HG02588 (cell line): ENCODE measurements around the gene TMEM214.
A peak's percentile ranks its signal among the peaks of the same experiment; 100 is the strongest.

ENCODE experiments used
- ATAC-seq: cut with Tn5 transposase; IDR thresholded peaks from one replicate; pipeline ENCODE4 v1.9.1; 2021; ENCODE audit warnings: mild to moderate bottlenecking, moderate library complexity; ENCODE audit not compliant: unreplicated experiment

The TMEM214 gene

GRCh38 chr2:27009716-27010115, 23.0 kb upstream of the TMEM214 start:
- ATAC-seq = no peak

DNA sequence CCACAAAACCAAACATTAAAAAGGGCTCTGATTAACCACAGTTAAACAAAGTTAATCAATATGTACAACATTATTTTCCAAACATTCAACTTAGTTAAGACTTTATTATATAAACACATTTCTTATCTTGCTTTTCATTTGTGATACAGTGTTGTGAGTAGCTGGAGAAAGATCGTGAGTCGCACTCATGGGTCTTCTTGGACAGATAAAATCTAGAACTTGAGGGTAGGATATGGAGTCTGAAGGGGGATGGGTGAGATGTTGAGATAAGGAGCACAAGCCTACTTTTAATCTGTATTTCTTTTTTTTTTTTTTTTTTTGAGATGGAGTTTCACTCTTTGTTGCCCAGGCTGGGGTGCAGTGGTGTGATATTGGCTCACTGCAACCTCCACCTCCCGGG, 22.6 kb upstream of the TMEM214 start:
- no peak for ATAC-seq

DNA sequence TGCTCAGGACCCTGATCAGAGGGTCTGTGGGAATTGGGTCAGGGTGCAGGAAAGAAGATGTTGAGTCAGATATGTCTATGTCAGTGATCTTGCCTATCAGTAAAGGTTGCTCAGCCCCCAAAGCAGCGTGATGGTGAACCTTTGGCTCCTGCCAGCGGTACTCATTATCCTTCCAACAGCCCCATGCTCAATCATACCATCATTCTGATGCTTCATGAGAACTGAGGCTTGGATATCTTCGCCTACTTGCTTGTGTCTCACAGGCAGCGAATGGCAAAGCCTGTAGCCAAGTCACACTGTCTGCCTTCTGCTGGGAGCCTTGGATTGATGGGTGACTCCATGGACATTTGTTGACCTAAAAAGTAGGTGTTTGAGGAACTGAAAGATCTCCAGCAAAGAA, 19.0 kb upstream of the TMEM214 start:
- no peak for ATAC-seq

GRCh38 chr2:27014771-27015433, 17.9 kb upstream of the TMEM214 start:
- no peak for ATAC-seq

GRCh38 chr2:27016801-27017325, 15.9 kb upstream of the TMEM214 start:
- no peak for ATAC-seq

DNA sequence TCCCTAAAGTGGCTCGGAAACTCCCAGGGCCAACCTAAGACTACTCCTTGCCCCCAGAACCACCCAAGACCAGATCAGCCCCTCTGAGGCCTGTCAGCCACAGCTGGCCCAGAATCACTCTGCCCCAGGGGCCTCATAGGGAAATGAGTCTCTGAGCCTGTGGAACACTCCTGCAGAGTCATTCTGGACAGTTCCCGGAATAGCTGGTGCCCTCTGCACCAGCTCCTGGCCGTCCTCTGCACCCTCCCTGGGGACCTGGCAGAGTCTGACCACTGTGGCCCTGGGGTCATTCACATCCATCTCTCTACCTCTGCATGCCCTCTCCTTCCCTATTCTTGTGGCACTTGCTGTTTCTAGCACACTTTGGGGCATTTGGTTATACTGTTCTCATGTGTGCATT, 14.6 kb upstream of the TMEM214 start:
- ATAC-seq = no peak

GRCh38 chr2:27019459-27019858, 13.3 kb upstream of the TMEM214 start:
- no peak for ATAC-seq

GRCh38 chr2:27019931-27020855, 12.6 kb upstream of the TMEM214 start:
- no peak for ATAC-seq

- ATAC-seq = no peak
Observed at GRCh38 chr2:27021253-27022049, 11.3 kb upstream of the TMEM214 start.

GRCh38 chr2:27023740-27024139, 9.0 kb upstream of the TMEM214 start:
- ATAC-seq = no peak

DNA sequence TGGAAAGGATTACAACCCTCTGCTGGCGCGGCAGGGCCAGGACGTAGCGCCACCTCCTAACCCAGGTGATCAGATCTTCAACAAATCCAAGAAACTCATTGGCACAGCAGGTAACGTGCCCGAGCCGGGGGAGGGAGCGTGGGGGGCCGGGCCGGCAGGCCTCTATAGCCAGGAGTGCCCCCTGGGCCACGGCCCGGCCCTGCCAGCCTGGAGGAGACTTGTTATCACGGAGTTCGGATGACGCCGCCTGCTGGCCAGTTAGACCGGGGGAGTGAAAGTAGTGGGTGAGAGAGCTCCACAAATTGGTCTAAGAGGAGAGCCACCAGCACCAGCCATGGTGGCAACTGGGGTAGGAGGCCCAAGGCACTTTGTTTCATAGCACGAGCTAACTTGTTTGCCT, 8.6 kb upstream of the TMEM214 start:
- ATAC-seq = no peak

DNA sequence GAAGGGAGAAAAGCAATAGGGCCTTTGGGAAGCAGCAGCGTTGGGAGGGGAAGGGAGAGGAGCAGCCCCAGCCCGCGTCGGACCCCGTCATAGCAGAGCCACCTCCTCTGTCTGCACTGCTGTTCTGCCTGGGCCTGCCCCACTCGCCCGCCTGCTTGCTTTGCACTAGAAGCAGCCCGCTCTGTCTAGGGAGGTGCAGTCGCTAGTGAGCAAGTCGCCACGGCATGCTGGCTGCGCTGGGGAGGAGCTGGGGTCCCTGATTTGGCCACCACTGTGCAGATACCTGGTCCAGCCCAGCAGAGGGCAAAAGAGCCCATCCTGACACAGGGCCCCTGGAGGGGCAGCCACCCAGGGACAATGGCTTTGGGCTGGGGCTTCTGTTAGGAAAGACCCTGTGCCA, 8.0 kb upstream of the TMEM214 start:
- no peak for ATAC-seq

- no peak for ATAC-seq
Observed at GRCh38 chr2:27025281-27025800, 7.4 kb upstream of the TMEM214 start.

DNA sequence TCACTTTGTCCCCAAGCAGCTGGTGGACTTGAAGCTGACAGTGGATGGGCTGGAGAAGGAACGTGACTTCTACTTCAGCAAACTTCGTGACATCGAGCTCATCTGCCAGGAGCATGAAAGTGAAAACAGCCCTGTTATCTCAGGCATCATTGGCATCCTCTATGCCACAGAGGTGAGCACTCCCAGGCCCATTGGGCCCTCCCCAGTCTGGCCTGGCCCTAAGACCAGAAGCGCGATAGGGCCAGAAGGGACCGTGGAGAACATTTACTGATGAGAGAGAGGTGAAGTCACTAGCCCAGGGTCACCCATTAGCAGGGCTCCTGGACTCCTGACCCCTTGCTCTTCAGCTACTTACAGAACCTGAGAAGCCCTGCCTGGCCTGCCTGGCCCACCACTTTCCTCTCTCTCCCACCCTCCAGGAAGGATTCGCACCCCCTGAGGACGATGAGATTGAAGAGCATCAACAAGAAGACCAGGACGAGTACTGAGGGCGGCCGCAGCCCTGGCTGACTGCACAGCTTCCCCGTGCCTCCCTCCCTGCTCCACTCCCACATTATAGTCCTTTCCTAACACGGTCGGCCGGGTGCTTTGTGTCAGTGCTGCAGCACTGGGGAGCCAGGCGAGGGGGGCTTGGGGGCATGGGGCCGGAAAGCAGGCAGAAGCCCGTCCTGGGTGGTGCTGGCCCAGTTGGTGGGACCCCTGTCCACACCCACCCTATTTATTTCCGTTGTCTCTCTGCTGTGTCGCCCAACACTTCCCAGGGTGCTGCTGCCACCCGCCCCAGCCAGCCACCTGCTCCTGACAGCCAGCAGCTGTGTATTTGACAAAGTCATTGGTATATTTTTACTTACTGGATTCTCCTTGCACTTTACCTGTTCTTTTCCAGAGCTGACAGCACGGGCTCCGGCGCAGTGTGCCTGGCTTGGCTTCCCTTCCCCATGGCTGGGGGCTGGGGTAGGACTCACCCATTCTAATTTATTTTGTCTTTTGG, 6.6 kb upstream of the TMEM214 start:
- ATAC-seq = no peak

DNA sequence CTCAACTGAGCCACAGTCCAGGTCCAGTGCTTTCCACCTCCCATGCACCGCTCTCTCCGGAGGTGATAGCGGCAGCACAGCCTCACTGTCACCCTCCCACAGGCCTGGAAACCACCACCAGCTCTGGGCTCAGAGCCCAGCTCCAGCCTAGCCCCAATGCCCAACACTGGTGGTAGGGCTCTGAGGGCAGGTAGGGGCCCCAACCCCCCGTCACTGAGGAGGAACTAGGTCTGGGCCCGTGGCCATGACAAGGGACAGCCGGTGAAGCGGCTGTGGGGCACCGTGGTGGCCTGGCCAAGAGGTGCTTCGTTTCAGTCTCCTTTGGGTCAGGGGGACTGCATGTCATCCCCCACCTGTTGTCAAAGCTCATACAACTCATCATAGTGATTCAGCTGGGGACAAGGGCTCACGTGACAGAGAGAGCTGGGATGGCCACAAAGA, 5.5 kb upstream of the TMEM214 start:
- no peak for ATAC-seq

- no peak for ATAC-seq
Observed at GRCh38 chr2:27029051-27029450, 3.7 kb upstream of the TMEM214 start.

GRCh38 chr2:27033253-27033852, 588 bp downstream of the TMEM214 start:
- peak; percentile 8 for ATAC-seq

- no peak for ATAC-seq
Observed at GRCh38 chr2:27038012-27038411, 5.2 kb downstream of the TMEM214 start.

DNA sequence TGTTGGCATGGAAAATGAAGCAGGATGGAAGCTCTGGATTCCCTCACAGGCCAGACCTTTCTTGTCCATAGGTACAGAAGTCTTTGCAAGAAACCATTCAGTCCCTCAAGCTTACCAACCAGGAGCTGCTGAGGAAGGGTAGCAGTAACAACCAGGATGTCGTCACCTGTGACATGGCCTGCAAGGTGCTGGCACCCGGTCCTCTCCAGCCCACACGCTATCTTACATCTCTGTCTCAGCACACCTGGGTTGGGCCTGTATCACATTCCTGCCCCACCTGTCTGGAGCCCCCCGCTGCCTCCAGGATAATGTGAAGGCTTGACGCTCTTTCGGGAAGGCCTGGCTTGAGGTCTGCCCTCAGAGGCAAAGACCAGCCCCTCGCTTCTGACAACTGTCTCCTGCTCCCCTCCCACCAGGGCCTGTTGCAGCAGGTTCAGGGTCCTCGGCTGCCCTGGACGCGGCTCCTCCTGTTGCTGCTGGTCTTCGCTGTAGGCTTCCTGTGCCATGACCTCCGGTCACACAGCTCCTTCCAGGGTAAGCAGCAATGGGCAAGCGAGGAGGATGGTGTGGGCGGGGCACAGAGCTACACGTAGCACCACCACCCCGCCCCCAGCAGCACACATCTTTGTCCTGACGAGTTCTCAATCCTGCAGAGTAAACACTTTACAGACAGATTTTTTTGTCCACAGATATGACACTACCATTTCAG, 6.0 kb downstream of the TMEM214 start:
- no peak for ATAC-seq
